Measurements from ENCODE around the gene CDC42SE2.

The CDC42SE2 gene, protein sequence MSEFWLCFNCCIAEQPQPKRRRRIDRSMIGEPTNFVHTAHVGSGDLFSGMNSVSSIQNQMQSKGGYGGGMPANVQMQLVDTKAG

DNA sequence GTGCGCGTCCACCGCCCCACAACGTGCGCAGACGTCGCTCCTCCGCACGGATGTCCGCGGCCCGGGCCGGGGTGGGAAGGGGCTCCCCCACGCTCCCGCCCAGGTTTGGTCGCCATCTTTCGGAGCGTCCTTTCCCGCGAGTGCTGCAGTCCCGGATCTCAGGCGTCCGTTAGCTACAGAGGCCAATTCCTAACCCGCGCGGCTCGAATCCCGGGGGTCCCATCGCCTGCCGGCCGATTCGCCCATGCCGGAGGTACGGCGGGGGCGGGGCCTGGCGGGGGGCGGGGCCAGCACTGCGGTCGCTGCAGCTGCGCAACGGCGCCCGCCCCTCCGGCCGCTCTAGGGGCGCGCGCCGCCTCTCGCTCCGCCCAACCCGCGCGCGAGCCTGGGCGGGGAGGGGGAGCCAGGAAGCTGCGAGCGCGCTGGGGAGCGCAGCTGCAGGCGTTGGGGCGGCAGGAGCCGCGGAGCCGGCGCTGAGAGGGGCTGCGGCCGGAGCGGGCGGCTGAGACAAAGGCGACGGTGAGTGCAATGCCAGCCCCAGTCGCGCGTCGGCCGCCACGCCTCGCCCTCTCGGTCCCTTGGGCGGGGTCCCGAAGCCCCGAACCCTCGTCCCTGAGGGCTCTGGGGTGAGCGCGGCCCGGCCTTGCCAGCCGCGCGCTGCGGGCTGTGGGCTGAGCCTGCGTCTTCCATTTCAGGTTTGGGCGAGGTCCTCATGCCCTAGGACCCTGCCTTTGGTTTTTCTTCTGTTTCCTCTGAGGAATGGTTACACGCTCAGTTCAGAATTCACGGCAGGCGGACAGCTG is at the start of gene CDC42SE2:
Gene CDC42SE2 (plus strand): TSS at position 406 of the 803 bp plus-strand sequence. CDS start 95,441 bp downstream, outside the sequence.
- TF ChIP-seq, protein P1, sequence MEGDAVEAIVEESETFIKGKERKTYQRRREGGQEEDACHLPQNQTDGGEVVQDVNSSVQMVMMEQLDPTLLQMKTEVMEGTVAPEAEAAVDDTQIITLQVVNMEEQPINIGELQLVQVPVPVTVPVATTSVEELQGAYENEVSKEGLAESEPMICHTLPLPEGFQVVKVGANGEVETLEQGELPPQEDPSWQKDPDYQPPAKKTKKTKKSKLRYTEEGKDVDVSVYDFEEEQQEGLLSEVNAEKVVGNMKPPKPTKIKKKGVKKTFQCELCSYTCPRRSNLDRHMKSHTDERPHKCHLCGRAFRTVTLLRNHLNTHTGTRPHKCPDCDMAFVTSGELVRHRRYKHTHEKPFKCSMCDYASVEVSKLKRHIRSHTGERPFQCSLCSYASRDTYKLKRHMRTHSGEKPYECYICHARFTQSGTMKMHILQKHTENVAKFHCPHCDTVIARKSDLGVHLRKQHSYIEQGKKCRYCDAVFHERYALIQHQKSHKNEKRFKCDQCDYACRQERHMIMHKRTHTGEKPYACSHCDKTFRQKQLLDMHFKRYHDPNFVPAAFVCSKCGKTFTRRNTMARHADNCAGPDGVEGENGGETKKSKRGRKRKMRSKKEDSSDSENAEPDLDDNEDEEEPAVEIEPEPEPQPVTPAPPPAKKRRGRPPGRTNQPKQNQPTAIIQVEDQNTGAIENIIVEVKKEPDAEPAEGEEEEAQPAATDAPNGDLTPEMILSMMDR (IDR thresholded peaks at IDR 0.05; ENCODE audit: borderline replicate concordance, insufficient read depth, low read depth, low read length) = 0 out of 2 replicates have a peak, but pooled peaks have one; percentile 12
- peak within 1 kb of the TSS; percentile 86 for H3K4me3 ChIP-seq (ENCODE audit: low read depth, low read length)

- TF ChIP-seq, protein P1 (IDR thresholded peaks at IDR 0.05; ENCODE audit: borderline replicate concordance, insufficient read depth, low read depth, low read length) = no peak
- H3K4me3 ChIP-seq (ENCODE audit: low read depth, low read length) = no peak overlapping the region
Measured at GRCh38 chr5:131214609-131215227, 49.1 kb upstream of the CDC42SE2 start.

DNA sequence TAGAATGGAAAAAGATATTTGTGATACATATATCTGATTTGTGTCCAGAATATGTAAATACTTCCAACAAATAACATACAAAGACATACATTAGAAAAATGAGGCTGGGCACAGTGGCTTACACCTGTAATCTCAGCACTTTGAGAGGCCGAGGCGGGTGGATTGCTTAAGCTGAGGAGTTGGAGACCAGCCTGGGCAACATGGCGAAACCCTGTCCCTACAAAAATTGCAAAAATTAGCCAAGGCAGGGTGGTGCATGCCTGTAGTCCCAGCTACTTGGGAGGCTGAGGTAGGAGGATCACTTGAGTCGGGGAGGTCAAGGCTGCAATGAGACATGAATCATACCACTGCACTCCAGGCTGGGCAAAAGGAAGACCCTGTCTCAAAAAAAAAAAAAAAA is 46.1 kb upstream of the CDC42SE2 start:
- no peak overlapping the region for H3K4me3 ChIP-seq (ENCODE audit: low read depth, low read length)
- TF ChIP-seq, protein P1 (IDR thresholded peaks at IDR 0.05; ENCODE audit: borderline replicate concordance, insufficient read depth, low read depth, low read length) = no peak

GRCh38 chr5:131218392-131218791 is 45.5 kb upstream of the CDC42SE2 start:
- TF ChIP-seq, protein P1 (IDR thresholded peaks at IDR 0.05; ENCODE audit: borderline replicate concordance, insufficient read depth, low read depth, low read length) = no peak

DNA sequence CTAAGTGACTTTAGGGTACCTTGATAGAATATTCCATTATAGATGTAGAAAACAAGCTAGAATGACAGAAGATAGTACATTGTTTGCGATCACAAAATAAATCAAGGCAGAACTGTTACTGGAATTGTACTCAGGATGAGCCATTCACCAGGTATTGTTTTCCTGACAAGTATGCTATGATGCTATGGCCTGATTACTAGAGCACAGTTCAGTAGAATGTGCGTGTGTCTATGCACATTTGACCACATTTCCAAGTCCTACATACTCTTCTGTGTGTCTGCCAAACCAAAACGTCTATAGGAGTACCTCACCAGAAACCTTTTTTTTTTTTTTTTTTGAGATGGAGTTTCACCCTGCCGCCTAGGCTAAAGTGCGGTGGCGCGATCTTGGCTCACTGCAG is 43.3 kb upstream of the CDC42SE2 start:
- no peak overlapping the region for H3K4me3 ChIP-seq (ENCODE audit: low read depth, low read length)
- TF ChIP-seq, protein P1 (IDR thresholded peaks at IDR 0.05; ENCODE audit: borderline replicate concordance, insufficient read depth, low read depth, low read length) = no peak

More at GRCh38 chr5:131218392-131218791, 45.5 kb upstream of the CDC42SE2 start:
- H3K4me3 ChIP-seq (ENCODE audit: low read depth, low read length) = no peak overlapping the region

DNA sequence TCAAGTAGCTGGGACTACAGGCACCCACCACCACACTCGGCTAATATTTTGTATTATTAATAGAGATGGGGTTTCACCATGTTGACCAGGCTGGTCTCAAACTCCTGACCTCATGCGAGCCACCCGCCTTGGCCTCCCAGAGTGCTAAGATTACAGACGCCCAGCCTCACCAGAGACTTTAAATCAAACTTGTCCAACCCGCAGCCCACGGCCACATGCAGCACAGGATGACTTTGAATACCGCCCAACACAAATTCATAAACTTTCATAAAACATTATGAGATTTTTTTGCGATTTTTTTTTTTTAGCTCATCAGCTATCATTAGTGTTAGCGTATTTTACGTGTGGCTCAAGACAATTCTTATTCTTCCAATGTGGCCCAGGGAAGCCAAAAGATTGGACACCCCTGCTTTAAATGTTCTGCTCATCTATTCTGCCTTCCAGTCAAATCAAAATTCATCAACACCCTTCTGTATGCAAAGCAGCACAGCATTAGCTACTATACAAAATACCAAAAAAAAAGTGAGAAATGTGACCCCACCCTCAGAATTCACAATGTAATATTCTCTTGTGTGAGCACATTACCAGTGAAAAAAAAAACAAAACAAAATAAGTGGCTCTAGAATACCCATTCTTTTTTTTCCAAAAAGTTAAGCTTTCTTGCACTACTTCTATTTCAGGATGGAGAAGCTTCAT is 42.7 kb upstream of the CDC42SE2 start:
- TF ChIP-seq, protein P1 (IDR thresholded peaks at IDR 0.05; ENCODE audit: borderline replicate concordance, insufficient read depth, low read depth, low read length) = no peak
- no peak overlapping the region for H3K4me3 ChIP-seq (ENCODE audit: low read depth, low read length)
